HG03064 (cell line): ENCODE data around the gene MED4.
A peak's percentile ranks its signal among the peaks of the same experiment; 100 is the strongest.
"Not testable (repeated sequence)": the region's sequence is repeated elsewhere in the genome, so short reads cannot be mapped to it uniquely, and the experiment has no call there.

Experiments
- ATAC-seq: cut with Tn5 transposase; IDR thresholded peaks from one replicate; pipeline ENCODE4 v1.9.1; 2021; ENCODE audit warnings: low read depth; ENCODE audit not compliant: unreplicated experiment

Gene MED4

DNA sequence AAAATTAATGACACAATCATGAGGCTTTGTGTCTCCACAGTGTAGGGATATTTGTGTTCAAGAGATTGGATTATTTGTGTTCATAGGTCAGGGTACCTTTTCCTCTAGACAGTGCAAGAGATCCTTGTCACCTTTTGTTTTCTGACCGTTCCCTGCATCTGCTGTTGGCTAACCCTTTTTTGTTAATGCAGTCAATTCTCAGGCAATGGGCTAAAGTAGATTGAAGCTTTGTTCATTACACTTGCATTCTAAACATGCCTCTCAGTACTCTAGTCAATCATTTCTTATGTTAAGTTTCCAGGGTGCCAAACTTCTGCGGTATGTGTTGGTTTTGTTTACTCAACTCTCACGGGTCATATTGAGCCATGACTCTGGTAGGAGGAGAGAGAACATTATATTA, 1.8 kb upstream of the MED4 start:
- ATAC-seq = no peak

DNA sequence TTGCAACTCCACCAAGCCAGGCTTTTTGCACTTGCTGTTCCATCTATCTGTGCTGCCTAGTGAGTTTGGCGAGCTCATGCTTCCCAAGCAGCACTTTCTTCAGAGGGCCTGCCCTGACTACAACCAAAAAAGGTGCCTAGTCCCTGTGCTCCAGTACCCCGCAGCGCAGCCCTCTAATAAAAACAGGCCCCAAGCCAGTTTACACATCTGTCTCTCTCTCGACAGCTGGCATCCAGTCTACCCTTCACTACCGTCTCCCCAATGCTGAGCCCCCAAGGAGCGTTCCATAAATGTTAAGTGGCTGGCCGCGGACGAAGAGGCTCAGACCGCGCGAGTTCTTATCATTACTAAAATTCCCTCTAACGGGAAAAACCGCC, 512 bp downstream of the MED4 start:
- ATAC-seq = peak; percentile 21

DNA sequence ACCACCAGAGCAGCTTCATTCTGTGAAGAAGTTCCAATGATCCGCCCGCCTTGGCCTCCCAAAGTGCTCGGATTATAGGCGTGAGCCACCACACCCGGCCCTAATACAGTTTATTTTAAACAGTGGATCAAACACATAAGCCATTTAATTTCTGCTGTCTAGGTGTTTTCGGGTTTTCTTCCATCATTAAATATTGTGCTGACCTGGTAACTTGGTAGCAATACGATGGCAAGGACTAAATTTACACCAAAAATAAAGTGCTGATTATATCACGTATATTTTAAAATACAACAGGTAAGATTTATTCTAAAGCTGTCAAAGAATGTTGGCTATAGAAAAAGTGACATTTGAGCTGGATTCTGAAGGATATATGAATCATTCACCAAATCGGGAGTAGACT, 1.3 kb downstream of the MED4 start:
- ATAC-seq = no peak

GRCh38 chr13:48086272-48086671, 8.6 kb downstream of the MED4 start:
- no peak for ATAC-seq

- ATAC-seq = no peak
Observed at GRCh38 chr13:48081739-48082138, 13.2 kb downstream of the MED4 start.

GRCh38 chr13:48078251-48078656, 16.6 kb downstream of the MED4 start:
- peak; percentile 94 for ATAC-seq

- no peak for ATAC-seq
Observed at GRCh38 chr13:48074006-48074405, 20.9 kb downstream of the MED4 start.

GRCh38 chr13:48072787-48073186, 22.1 kb downstream of the MED4 start:
- no peak for ATAC-seq

DNA sequence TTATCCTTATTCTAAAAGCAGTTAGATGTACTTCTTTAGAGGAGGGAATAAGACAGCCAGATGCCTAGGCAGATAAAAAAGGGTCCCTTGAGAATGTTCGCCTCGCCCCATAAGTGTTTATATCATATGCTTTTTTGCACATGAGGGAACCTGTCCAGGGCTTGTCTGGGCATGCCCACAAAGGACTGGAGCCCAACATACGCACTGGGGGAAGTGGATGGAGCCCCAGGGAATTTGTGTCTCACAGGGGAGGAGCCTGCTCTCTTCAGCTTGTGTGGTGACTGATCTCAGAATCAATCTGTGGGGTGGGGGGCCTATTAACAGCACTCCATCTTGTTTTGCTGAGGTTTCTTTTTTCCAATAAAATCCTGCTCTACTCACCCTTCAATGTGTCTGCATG, 22.6 kb downstream of the MED4 start:
- no peak for ATAC-seq

DNA sequence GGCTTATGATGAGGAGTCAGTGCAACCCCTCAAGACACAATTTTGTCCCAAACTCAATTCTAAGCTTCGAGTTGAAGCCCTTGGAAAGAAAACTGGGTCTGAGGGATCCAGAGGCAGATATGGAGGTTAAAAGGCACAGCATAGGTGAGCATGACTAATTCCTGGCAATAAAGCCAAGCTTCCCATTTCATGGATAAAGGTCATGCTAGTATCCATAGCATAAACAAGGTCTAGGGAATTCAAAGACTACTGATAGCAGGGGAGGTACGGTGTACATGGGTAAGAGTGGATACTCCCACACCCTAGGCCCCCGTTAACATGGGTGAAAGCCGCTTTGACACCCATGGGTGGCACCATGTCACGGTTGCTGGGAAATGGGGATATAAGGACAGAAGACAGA, 24.0 kb downstream of the MED4 start:
- ATAC-seq = no peak

DNA sequence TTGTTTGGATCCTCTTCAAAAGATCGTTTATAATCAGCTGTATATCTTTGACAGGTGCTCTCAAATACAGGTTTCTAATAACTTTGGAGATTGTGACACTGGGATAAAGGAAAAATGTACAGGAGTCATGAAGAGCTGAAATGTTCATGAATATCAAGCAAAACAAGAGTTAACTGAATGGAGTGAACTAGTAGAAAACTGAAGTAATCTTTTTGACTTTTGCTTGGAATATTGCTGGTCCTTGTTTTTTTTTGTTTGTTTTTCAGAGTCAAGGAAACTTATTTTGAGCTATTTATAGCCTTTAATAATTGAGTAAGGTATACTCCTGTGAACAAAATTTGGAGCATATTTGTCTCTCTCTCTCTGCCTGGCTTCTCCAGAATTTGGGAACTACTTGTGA, 25.3 kb downstream of the MED4 start:
- ATAC-seq = no peak

- no peak for ATAC-seq
Observed at GRCh38 chr13:48068952-48069351, 26.0 kb downstream of the MED4 start.

- no peak for ATAC-seq
Observed at GRCh38 chr13:48068036-48068435, 26.9 kb downstream of the MED4 start.

DNA sequence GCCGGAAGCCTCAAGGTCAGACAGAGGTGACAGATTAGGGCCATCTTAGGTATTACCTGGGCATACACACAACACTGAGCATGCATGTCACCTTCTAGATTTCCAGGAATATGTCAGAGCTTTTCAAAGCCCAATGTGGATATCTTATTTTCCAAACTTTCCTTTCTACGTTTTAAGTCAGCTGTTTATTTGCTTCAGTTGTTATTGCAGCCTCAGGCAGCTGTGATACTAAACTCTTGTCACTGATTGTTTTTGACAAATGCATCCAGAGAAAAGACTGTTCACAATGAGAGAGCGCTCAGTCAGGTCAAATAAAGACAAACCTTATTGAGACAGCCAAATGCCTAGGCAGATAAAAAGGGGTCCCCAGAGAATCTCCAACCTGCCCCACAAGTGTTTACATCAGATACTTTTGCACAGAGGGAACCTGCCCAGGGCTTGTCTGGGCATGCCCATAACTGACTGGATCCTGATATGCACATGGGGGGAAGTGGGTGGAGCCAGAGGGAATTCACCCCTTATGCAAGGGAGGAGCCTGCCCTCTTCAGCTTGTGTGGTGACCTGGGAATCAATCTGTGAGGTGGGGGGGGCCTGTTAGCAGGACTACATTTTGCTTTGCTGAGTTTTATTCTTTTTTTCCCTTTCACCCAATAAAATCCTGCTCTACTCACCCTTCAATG, 28.5 kb downstream of the MED4 start:
- ATAC-seq = no peak

DNA sequence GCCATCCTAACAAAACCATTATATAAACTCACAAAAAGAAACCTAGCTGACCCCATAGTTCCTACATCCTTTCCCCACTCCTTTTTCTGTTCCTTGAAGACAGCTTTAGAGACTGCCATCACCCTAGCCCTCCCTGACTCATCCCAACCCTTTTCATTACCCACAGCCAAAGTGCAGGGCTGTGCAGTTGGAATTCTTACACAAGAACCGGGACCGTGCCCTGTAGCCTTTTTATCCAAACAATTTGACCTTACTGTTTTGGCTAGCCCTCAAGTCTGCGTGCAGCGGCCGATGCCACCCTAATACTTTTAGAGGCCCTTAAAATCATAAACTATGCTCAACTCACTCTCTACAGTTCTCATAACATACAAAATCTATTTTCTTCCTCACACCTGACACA, 35.0 kb downstream of the MED4 start:
- not testable (repeated sequence) for ATAC-seq

GRCh38 chr13:48058536-48058935, 36.4 kb downstream of the MED4 start:
- ATAC-seq = not testable (repeated sequence)

- no peak for ATAC-seq
Observed at GRCh38 chr13:48055712-48056111, 39.2 kb downstream of the MED4 start.

GRCh38 chr13:48054601-48055000, 40.3 kb downstream of the MED4 start:
- ATAC-seq = no peak

- ATAC-seq = no peak
Observed at GRCh38 chr13:48050550-48050949, 44.4 kb downstream of the MED4 start.

GRCh38 chr13:48043789-48044503, 51.0 kb downstream of the MED4 start:
- ATAC-seq = peak; percentile 62

GRCh38 chr13:48042894-48043293, 52.0 kb downstream of the MED4 start:
- ATAC-seq = no peak

DNA sequence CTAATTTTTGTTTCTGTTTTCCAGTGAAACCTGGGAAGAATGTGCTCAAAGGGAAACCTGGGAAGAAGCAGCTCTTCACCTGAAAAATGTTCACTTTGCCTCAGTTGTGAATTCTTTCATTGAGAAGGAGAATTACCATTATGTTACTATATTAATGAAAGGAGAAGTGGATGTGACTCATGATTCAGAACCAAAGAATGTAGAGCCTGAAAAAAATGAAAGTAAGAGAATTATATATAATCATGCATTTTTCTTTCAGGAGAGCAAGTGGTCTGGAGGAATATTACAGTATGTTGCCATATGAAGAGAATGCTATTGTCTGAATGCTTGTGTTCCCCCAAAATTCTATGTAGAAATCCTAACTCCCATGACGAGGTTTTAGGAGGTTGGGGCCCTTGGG, 54.0 kb downstream of the MED4 start:
- ATAC-seq = no peak
